Measurements from ENCODE around the gene PBX3.

GRCh38 chr9:125752070-125752628 is 5.0 kb downstream of the PBX3 start:
- TF ChIP-seq POLR2A (IDR thresholded peaks at IDR 0.05; ENCODE audit: low read length) (no peak), GATA1 (IDR thresholded peaks at IDR 0.05; ENCODE audit: low read depth, low read length) (no peak)
